HEK293 (cell line): ENCODE data around the gene MEGF8.
A peak's percentile ranks its signal among the peaks of the same experiment; 100 is the strongest.

Source experiments
- ELK4 ChIP-seq: IDR thresholded peaks from 2 replicates; pipeline ENCODE4 v1.6.1; 2011; ENCODE audit warnings: mild to moderate bottlenecking, low read depth, low read length, borderline replicate concordance
- HOXD13 ChIP-seq: sonication (generic); formaldehyde crosslinking; IDR thresholded peaks from 2 replicates; pipeline ENCODE4 v1.8.0; 2022; ENCODE audit warnings: missing genetic modification reagents, borderline replicate concordance
- KLF1 ChIP-seq: fragments of 450-650 bp; formaldehyde crosslinking; IDR thresholded peaks from 2 replicates; pipeline ENCODE4 v1.5.1; 2016; ENCODE audit warnings: missing biosample characterization, missing genetic modification characterization
- KLF8 ChIP-seq: fragments of 450-650 bp; formaldehyde crosslinking; IDR thresholded peaks from 2 replicates; pipeline ENCODE4 v1.5.1; 2016; ENCODE audit warnings: missing biosample characterization, missing genetic modification characterization
- PRDM2 ChIP-seq: fragments of 450-650 bp; formaldehyde crosslinking; IDR thresholded peaks from 2 replicates; pipeline ENCODE4 v1.5.1; 2016; ENCODE audit warnings: missing biosample characterization, missing genetic modification characterization, borderline replicate concordance
- PRDM6 ChIP-seq: fragments of 450-650 bp; formaldehyde crosslinking; IDR thresholded peaks from 2 replicates; pipeline ENCODE4 v1.5.1; 2017; ENCODE audit warnings: missing biosample characterization, missing genetic modification characterization
- REPIN1 ChIP-seq: fragments of 450-650 bp; formaldehyde crosslinking; IDR thresholded peaks from 2 replicates; pipeline ENCODE4 v1.5.1; 2017; ENCODE audit warnings: missing biosample characterization, missing genetic modification characterization, low read depth
- SALL2 ChIP-seq: fragments of 450-650 bp; formaldehyde crosslinking; IDR thresholded peaks from 2 replicates; pipeline ENCODE4 v1.5.0; 2017; ENCODE audit warnings: missing biosample characterization, mild to moderate bottlenecking, missing genetic modification characterization, borderline replicate concordance
- SP7 ChIP-seq: fragments of 450-650 bp; formaldehyde crosslinking; IDR thresholded peaks from 2 replicates; pipeline ENCODE4 v1.5.1; 2016; ENCODE audit warnings: missing biosample characterization, missing genetic modification characterization
- ZFP3 ChIP-seq: fragments of 450-650 bp; formaldehyde crosslinking; IDR thresholded peaks from 2 replicates; pipeline ENCODE4 v1.5.1; 2016; ENCODE audit warnings: low read depth, missing biosample characterization, missing genetic modification characterization
- ZFP41 ChIP-seq: fragments of 450-650 bp; formaldehyde crosslinking; IDR thresholded peaks from 2 replicates; pipeline ENCODE4 v1.5.1; 2016; ENCODE audit warnings: missing biosample characterization, missing genetic modification characterization, borderline replicate concordance
- ZFP69B ChIP-seq: fragments of 450-650 bp; formaldehyde crosslinking; IDR thresholded peaks from 2 replicates; pipeline ENCODE4 v1.5.1; 2016; ENCODE audit warnings: missing biosample characterization, missing genetic modification characterization
- ZNF18 ChIP-seq: fragments of 450-650 bp; formaldehyde crosslinking; IDR thresholded peaks from 2 replicates; pipeline ENCODE4 v1.5.1; 2016; ENCODE audit warnings: missing biosample characterization, missing genetic modification characterization
- ZNF214 ChIP-seq: fragments of 450-650 bp; formaldehyde crosslinking; IDR thresholded peaks from 2 replicates; pipeline ENCODE4 v1.5.1; 2017; ENCODE audit warnings: missing biosample characterization, mild to moderate bottlenecking, missing genetic modification characterization, borderline replicate concordance
- ZNF223 ChIP-seq: fragments of 450-650 bp; formaldehyde crosslinking; IDR thresholded peaks from 2 replicates; pipeline ENCODE4 v1.5.1; 2016; ENCODE audit warnings: missing biosample characterization, missing genetic modification characterization
- ZNF280C ChIP-seq: fragments of 450-650 bp; formaldehyde crosslinking; IDR thresholded peaks from 2 replicates; pipeline ENCODE4 v1.5.1; 2016; ENCODE audit warnings: missing biosample characterization, missing genetic modification characterization
- ZNF311 ChIP-seq: fragments of 450-650 bp; formaldehyde crosslinking; IDR thresholded peaks from 2 replicates; pipeline ENCODE4 v1.5.1; 2017; ENCODE audit warnings: missing biosample characterization, missing genetic modification characterization, borderline replicate concordance
- ZNF610 ChIP-seq: fragments of 450-650 bp; formaldehyde crosslinking; IDR thresholded peaks from 2 replicates; pipeline ENCODE4 v1.5.1; 2016; ENCODE audit warnings: missing biosample characterization, missing genetic modification characterization, borderline replicate concordance
- ZNF654 ChIP-seq: fragments of 450-650 bp; formaldehyde crosslinking; IDR thresholded peaks from 2 replicates; pipeline ENCODE4 v1.5.1; 2016; ENCODE audit warnings: low read depth, missing biosample characterization, missing genetic modification characterization
- ZNF670 ChIP-seq: fragments of 450-650 bp; formaldehyde crosslinking; IDR thresholded peaks from 2 replicates; pipeline ENCODE4 v1.5.1; 2016; ENCODE audit warnings: missing biosample characterization, missing genetic modification characterization, low read depth
- ZNF704 ChIP-seq: fragments of 450-650 bp; formaldehyde crosslinking; IDR thresholded peaks from 2 replicates; pipeline ENCODE4 v1.5.1; 2016; ENCODE audit warnings: missing biosample characterization, missing genetic modification characterization

Gene MEGF8

GRCh38 chr19:42281827-42282762 is 43.3 kb upstream of the MEGF8 start (continued):
- TF ChIP-seq ZNF280C, result no peak
- peak; percentile 71 for TF ChIP-seq ZFP69B
- TF ChIP-seq PRDM2, result no peak
- no peak for TF ChIP-seq ZNF311 (tag by site-specific recombination)
- no peak for TF ChIP-seq ELK4
- no peak for TF ChIP-seq HOXD13 (CRISPR knock-in tag)
- TF ChIP-seq ZNF610 (tag by site-specific recombination), result 0 out of 2 replicates have a peak, but pooled peaks have one; percentile 18
- TF ChIP-seq ZNF670 (tag by site-specific recombination), result no peak
- no peak for TF ChIP-seq ZFP41 (tag by site-specific recombination)
- TF ChIP-seq ZFP3 (tag by site-specific recombination), result no peak
- peak; percentile 70 for TF ChIP-seq KLF1 (tag by site-specific recombination)
- TF ChIP-seq ZNF214, result no peak
- TF ChIP-seq SALL2 (tag by site-specific recombination), result no peak
- peak; percentile 60 for TF ChIP-seq KLF8 (tag by site-specific recombination)
- no peak for TF ChIP-seq PRDM6
- no peak for TF ChIP-seq REPIN1 (tag by site-specific recombination)
- TF ChIP-seq ZNF654, result no peak
- no peak for TF ChIP-seq ZNF704
- TF ChIP-seq SP7 (tag by site-specific recombination), result peak; percentile 70; the same call in 1 of the 2 replicates
- no peak for TF ChIP-seq ZNF18 (tag by site-specific recombination)
- no peak for TF ChIP-seq ZNF223 (tag by site-specific recombination)
